Measurements from ENCODE around the gene GNAL. TPM values are rescaled to one million over a fixed set of nuclear protein-coding genes. Genes with fewer than 3 reads are reported as not detected.

Gene GNAL
- total RNA-seq, 2 donors from 2014 or later = 2.7 to 4.4 TPM

- H3K4me1 ChIP-seq = no peaks in the 10 kb centered on the region
- no peaks in the 10 kb centered on the region for H3K36me3 ChIP-seq
- DNase-seq (ENCODE audit: low spot score) = no peak
- TF ChIP-seq CTCF (IDR thresholded peaks at IDR 0.05) = no peak
- no peaks in the 10 kb centered on the region for H3K27me3 ChIP-seq
- H3K4me3 ChIP-seq = no peak overlapping the region
- H3K9me3 ChIP-seq = no peaks in the 10 kb centered on the region
- H3K27ac ChIP-seq = no peak overlapping the region
Observed at GRCh38 chr18:11818486-11819203, 129.6 kb downstream of the GNAL start.

GRCh38 chr18:11819938-11820337 lies 130.9 kb downstream of the GNAL start:
- no peak overlapping the region for H3K27ac ChIP-seq
- no peaks in the 10 kb centered on the region for H3K36me3 ChIP-seq
- DNase-seq (ENCODE audit: low spot score) = no peak
- H3K9me3 ChIP-seq = no peaks in the 10 kb centered on the region
- no peaks in the 10 kb centered on the region for H3K27me3 ChIP-seq
- H3K4me1 ChIP-seq = no peaks in the 10 kb centered on the region
- TF ChIP-seq CTCF (IDR thresholded peaks at IDR 0.05) = no peak
- no peak overlapping the region for H3K4me3 ChIP-seq

- no peaks in the 10 kb centered on the region for H3K9me3 ChIP-seq
- no peak for TF ChIP-seq CTCF (IDR thresholded peaks at IDR 0.05)
- H3K27me3 ChIP-seq = no peaks in the 10 kb centered on the region
- no peaks in the 10 kb centered on the region for H3K36me3 ChIP-seq
- H3K27ac ChIP-seq = no peak overlapping the region
- DNase-seq (ENCODE audit: low spot score) = no peak
- H3K4me3 ChIP-seq = no peak overlapping the region
- no peaks in the 10 kb centered on the region for H3K4me1 ChIP-seq
Observed at GRCh38 chr18:11820697-11821096, 131.6 kb downstream of the GNAL start.

GRCh38 chr18:11821208-11821607 lies 132.1 kb downstream of the GNAL start:
- no peaks in the 10 kb centered on the region for H3K4me1 ChIP-seq
- H3K36me3 ChIP-seq = no peaks in the 10 kb centered on the region
- H3K27me3 ChIP-seq = no peaks in the 10 kb centered on the region
- no peak for DNase-seq (ENCODE audit: low spot score)
- TF ChIP-seq CTCF (IDR thresholded peaks at IDR 0.05) = no peak
- H3K9me3 ChIP-seq = no peaks in the 10 kb centered on the region
- no peak overlapping the region for H3K4me3 ChIP-seq
- no peak overlapping the region for H3K27ac ChIP-seq

- no peak for DNase-seq (ENCODE audit: low spot score)
- no peak overlapping the region for H3K4me3 ChIP-seq
- no peak overlapping the region for H3K27ac ChIP-seq
- H3K9me3 ChIP-seq = no peaks in the 10 kb centered on the region
- H3K27me3 ChIP-seq = no peaks in the 10 kb centered on the region
- no peaks in the 10 kb centered on the region for H3K36me3 ChIP-seq
- TF ChIP-seq CTCF (IDR thresholded peaks at IDR 0.05) = no peak
- H3K4me1 ChIP-seq = no peaks in the 10 kb centered on the region
Observed at GRCh38 chr18:11821643-11822237, 132.7 kb downstream of the GNAL start.

Data from right atrium auricular region (tissue), 2 donors.